ENCODE data around the gene CASKIN1. TPM values are rescaled to one million over a fixed set of nuclear protein-coding genes. Genes with fewer than 3 reads are reported as not detected.
A peak's percentile ranks its signal among the peaks of the same experiment; 100 is the strongest.

The CASKIN1 gene
- total RNA-seq, 2 donors from 2014 or later: not detected

DNA sequence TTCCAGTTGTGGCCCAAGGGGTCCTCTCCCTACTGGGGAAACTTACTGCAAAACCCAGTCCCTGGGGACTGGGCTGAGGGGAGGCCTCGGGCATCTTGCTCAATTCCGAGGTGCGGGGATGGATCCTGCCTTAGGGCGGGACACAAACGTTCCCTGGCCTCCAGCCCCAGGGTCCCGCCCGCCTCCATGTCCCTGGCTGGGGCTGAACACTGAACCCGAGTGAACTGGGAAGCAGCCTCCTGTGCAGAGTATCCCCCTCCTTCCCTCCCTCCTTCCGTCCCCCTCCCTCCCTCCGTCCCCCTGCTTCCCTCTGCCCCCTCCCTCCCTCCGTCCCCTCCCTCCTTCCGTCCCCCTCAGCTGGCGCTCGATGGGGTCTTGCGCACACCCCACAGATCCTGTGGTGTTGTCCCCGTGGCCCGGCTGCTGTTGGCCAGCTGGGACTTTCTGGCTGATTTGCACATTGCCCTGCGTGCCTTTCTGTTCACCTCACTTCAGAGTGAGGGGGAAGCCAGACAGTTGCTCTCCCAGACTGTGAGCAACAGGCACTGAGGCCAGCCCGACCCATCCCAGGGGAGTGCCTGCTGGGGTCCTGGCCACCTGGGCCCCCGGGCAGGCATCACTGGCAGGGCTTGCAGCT, 35.4 kb downstream of the CASKIN1 start:
- Histone ChIP-seq H3K4me1 (ENCODE audit: control insufficient read depth in 1 of 2, low read depth in 2 of 2) (peaks cover 16 to 48% of the 10 kb centered on the region in 2 donors), H3K27me3 (replicated peaks; ENCODE audit: insufficient read depth) (no peaks in the 10 kb centered on the region), H3K9me3 (no peaks in the 10 kb centered on the region), H3K36me3 (no peaks in the 10 kb centered on the region), H3K4me3 (no peak overlapping the region), H3K27ac (peak overlapping the region in 1 of 2 donors; percentile 44)
- ATAC-seq (ENCODE audit: insufficient number of reproducible peaks, low FRiP score, low read depth) (no peak), DNase-seq (ENCODE audit: low spot score) (no peak)
- TF ChIP-seq, protein P1, sequence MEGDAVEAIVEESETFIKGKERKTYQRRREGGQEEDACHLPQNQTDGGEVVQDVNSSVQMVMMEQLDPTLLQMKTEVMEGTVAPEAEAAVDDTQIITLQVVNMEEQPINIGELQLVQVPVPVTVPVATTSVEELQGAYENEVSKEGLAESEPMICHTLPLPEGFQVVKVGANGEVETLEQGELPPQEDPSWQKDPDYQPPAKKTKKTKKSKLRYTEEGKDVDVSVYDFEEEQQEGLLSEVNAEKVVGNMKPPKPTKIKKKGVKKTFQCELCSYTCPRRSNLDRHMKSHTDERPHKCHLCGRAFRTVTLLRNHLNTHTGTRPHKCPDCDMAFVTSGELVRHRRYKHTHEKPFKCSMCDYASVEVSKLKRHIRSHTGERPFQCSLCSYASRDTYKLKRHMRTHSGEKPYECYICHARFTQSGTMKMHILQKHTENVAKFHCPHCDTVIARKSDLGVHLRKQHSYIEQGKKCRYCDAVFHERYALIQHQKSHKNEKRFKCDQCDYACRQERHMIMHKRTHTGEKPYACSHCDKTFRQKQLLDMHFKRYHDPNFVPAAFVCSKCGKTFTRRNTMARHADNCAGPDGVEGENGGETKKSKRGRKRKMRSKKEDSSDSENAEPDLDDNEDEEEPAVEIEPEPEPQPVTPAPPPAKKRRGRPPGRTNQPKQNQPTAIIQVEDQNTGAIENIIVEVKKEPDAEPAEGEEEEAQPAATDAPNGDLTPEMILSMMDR (IDR thresholded peaks at IDR 0.05): no peak

DNA sequence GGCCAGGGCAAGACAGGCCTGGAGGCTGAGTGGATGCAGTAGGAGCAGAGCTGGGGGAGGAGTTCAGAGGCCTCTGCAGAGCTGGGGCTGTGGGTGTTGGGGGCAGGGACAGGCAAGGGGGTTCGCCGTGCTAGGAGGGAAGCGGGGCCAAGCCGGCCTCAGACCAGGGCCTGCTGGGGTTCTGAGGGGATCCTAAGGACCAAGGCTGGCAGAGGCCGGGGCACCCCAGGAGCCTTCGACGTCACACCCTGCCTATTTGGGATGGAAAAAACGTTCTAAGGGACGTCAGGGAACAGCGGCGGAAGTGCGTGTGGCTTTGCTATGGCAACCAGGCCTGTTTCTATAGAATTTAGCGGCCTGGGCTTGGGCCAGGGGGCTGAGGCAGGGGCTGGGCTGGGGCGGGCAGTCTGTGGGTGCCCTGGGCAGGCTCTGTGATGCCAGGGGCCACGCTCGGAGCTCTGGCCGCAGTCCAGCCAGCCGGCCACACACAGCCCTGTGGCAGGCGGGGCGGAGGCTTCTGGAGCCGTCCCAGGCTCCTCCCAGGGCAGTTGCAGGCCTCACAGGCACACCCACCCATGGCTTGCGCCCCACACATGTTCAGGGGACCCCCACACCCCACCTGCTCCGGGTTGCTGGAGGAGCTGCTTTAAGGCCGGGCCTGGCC, 37.1 kb downstream of the CASKIN1 start:
- TF ChIP-seq, protein P1 (IDR thresholded peaks at IDR 0.05): no peak
- Histone ChIP-seq H3K4me3 (peak overlapping the region; percentile 60), H3K9me3 (no peaks in the 10 kb centered on the region), H3K36me3 (no peaks in the 10 kb centered on the region), H3K27ac (peak overlapping the region; percentile 23 to 56), H3K4me1 (ENCODE audit: control insufficient read depth in 1 of 2, low read depth in 2 of 2) (peaks cover 17 to 54% of the 10 kb centered on the region in 2 donors), H3K27me3 (replicated peaks; ENCODE audit: insufficient read depth) (no peaks in the 10 kb centered on the region)
- ATAC-seq (ENCODE audit: insufficient number of reproducible peaks, low FRiP score, low read depth) (no peak), DNase-seq (ENCODE audit: low spot score) (no peak)

DNA sequence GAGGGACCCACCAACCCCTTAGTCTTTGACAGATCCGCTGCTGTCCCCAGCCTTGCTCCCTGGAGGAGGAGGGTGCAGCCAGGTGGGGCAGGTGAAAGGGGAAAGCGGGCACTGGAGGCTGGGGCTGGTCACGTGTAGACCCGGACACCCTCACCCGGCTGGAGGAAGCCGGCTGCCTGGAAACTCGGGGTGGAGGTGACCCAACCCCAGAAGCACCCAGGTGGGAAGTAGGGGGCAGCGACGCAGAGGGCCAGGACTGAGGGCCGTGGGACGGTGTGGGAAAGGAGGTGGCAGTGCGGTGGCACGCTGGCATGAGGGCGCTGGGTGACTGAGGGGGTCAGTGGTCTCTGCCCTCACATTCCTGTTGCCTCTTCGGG, 38.2 kb downstream of the CASKIN1 start:
- TF ChIP-seq, protein P1 (IDR thresholded peaks at IDR 0.05): no peak
- Histone ChIP-seq H3K9me3 (no peaks in the 10 kb centered on the region), H3K27ac (peak overlapping the region in 1 of 2 donors; percentile 56), H3K27me3 (replicated peaks; ENCODE audit: insufficient read depth) (no peaks in the 10 kb centered on the region), H3K4me1 (ENCODE audit: control insufficient read depth in 1 of 2, low read depth in 2 of 2) (peaks cover 28 to 64% of the 10 kb centered on the region in 2 donors), H3K4me3 (no peak overlapping the region), H3K36me3 (no peaks in the 10 kb centered on the region)
- no peak for ATAC-seq (ENCODE audit: insufficient number of reproducible peaks, low FRiP score, low read depth)
- no peak for DNase-seq (ENCODE audit: low spot score)

DNA sequence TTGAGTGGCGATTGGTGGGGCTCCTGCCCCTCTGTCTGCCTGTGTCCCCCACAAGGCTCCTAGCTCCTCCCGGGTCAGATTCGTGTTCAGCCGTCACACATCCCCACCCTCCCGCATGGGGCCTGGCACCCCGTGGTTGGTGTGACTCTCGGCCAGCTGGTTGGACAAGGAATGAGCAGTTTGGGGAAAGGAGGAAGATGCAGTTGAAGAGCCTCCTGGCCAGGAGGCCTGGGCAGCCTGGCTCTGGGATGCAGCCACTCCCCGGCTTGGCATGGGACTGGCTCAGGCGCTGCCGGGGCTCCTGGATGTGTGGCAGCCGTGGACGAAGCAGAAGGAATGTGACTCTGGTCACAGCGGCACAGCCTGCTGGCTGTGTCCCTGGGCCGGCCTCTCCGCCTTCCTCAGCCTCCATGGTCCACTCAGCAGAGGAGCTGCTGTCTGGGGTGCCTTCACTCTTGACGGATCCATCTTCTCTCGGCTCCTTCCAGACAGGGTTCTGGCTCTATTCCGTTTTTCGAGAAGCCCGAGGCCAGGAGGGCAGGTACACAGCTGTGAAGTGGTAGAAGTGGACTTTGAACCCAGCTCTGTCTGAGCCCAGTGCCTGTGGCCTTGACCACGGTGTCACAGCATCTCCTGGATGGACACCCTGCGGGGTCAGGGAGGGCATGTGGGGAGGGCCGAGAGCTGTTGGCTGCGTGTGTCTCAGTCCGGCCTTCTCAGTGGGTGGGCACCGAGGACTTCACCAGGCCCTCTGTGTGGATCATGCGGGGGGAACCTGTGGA, 38.7 kb downstream of the CASKIN1 start:
- ATAC-seq (ENCODE audit: insufficient number of reproducible peaks, low FRiP score, low read depth) (no peak), DNase-seq (ENCODE audit: low spot score) (no peak)
- Histone ChIP-seq H3K4me1 (ENCODE audit: control insufficient read depth in 1 of 2, low read depth in 2 of 2) (peaks cover 34 to 70% of the 10 kb centered on the region in 2 donors), H3K4me3 (no peak overlapping the region), H3K36me3 (no peaks in the 10 kb centered on the region), H3K27ac (peak overlapping the region in 1 of 2 donors; percentile 56), H3K9me3 (no peaks in the 10 kb centered on the region), H3K27me3 (replicated peaks; ENCODE audit: insufficient read depth) (no peaks in the 10 kb centered on the region)
- TF ChIP-seq, protein P1 (IDR thresholded peaks at IDR 0.05): no peak

DNA sequence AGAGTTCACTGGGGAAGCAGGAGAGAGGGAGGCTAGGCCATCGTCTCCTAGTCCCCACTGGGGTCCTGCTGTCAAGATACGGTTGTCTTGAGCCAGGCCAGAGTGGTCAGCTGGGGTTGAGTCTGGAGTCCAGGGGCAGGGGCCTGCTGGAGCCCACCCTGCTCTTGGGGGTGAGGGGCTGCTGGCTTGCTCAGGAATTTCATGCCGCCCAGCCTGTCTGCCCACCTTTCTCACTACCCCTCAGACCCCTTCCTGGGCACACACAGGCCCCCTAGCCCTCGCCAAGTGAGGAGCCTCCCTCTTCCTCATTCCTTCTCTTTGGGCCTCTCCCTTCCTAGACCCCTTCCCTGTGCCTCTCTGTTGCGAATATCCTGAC, 39.6 kb downstream of the CASKIN1 start:
- Histone ChIP-seq H3K36me3 (no peaks in the 10 kb centered on the region), H3K4me3 (peak overlapping the region; percentile 72), H3K27me3 (replicated peaks; ENCODE audit: insufficient read depth) (no peaks in the 10 kb centered on the region), H3K9me3 (no peaks in the 10 kb centered on the region), H3K4me1 (ENCODE audit: control insufficient read depth in 1 of 2, low read depth in 2 of 2) (peaks cover 35 to 76% of the 10 kb centered on the region in 2 donors), H3K27ac (no peak overlapping the region)
- TF ChIP-seq, protein P1 (IDR thresholded peaks at IDR 0.05): no peak
- ATAC-seq (ENCODE audit: insufficient number of reproducible peaks, low FRiP score, low read depth) (no peak), DNase-seq (ENCODE audit: low spot score) (no peak)
